ES-I3 (cell line): ENCODE results near the gene TAMALIN.

Source experiments
- H3K36me3 ChIP-seq: 2 replicates; pipeline ENCODE4 v1.6.1; 2013; ENCODE audit warnings: mild to moderate bottlenecking, low read length, control low read depth, moderate library complexity; ENCODE audit not compliant: insufficient read depth
- H3K4me1 ChIP-seq: 2 replicates; pipeline ENCODE4 v1.6.1; 2013; ENCODE audit warnings: mild to moderate bottlenecking, control low read depth, low read length; ENCODE audit not compliant: insufficient read depth
- H3K9ac ChIP-seq: 2 replicates; pipeline ENCODE4 v1.6.1; 2013; ENCODE audit warnings: low read depth, mild to moderate bottlenecking, low read length, moderate library complexity
- H3K9me3 ChIP-seq: 2 replicates; pipeline ENCODE4 v1.6.1; 2013; ENCODE audit warnings: mild to moderate bottlenecking, low read length, moderate library complexity; ENCODE audit not compliant: control insufficient read depth, insufficient read depth

The TAMALIN gene

GRCh38 chr12:52027085-52027843 lies 20.5 kb downstream of the TAMALIN start:
- Histone ChIP-seq H3K9me3 (no peaks in the 10 kb centered on the region), H3K9ac (no peak overlapping the region), H3K4me1 (peaks cover 9% of the 10 kb centered on the region; the same call in 1 of the 2 replicates), H3K36me3 (no peaks in the 10 kb centered on the region)

- Histone ChIP-seq H3K4me1 (0 out of 2 replicates have a peak, but pooled peaks cover 6% of the 10 kb centered on the region), H3K9me3 (no peaks in the 10 kb centered on the region), H3K9ac (no peak overlapping the region), H3K36me3 (no peaks in the 10 kb centered on the region)
Observed at GRCh38 chr12:52029685-52030084, 22.9 kb downstream of the TAMALIN start.

GRCh38 chr12:52032446-52032803 lies 25.7 kb downstream of the TAMALIN start:
- Histone ChIP-seq H3K9me3 (no peaks in the 10 kb centered on the region), H3K36me3 (no peaks in the 10 kb centered on the region), H3K9ac (peak overlapping the region; percentile 34; the same call in 1 of the 2 replicates), H3K4me1 (peaks cover 8% of the 10 kb centered on the region)

GRCh38 chr12:52032804-52033445 lies 26.2 kb downstream of the TAMALIN start:
- no peaks in the 10 kb centered on the region for H3K36me3 ChIP-seq
- peak overlapping the region; percentile 77 for H3K9ac ChIP-seq
- no peaks in the 10 kb centered on the region for H3K9me3 ChIP-seq
- peaks cover 8% of the 10 kb centered on the region for H3K4me1 ChIP-seq

- Histone ChIP-seq H3K9ac (peak overlapping the region; percentile 77), H3K9me3 (no peaks in the 10 kb centered on the region), H3K36me3 (no peaks in the 10 kb centered on the region), H3K4me1 (peaks cover 8% of the 10 kb centered on the region)
Observed at GRCh38 chr12:52033446-52034140, 26.8 kb downstream of the TAMALIN start.

GRCh38 chr12:52035190-52035589 lies 28.4 kb downstream of the TAMALIN start:
- H3K4me1 ChIP-seq = peaks cover 8% of the 10 kb centered on the region
- H3K9ac ChIP-seq = no peak overlapping the region

GRCh38 chr12:52035926-52036325 lies 29.2 kb downstream of the TAMALIN start:
- no peaks in the 10 kb centered on the region for H3K36me3 ChIP-seq
- H3K9me3 ChIP-seq = no peaks in the 10 kb centered on the region
- peaks cover 8% of the 10 kb centered on the region for H3K4me1 ChIP-seq
- H3K9ac ChIP-seq = no peak overlapping the region

More at GRCh38 chr12:52035190-52035589, 28.4 kb downstream of the TAMALIN start:
- H3K36me3 ChIP-seq = no peaks in the 10 kb centered on the region
- no peaks in the 10 kb centered on the region for H3K9me3 ChIP-seq

GRCh38 chr12:52036587-52037171 lies 29.9 kb downstream of the TAMALIN start:
- H3K9me3 ChIP-seq = no peaks in the 10 kb centered on the region
- H3K9ac ChIP-seq = peak overlapping the region; percentile 60; the same call in 1 of the 2 replicates
- H3K4me1 ChIP-seq = peaks cover 13% of the 10 kb centered on the region
- H3K36me3 ChIP-seq = no peaks in the 10 kb centered on the region

GRCh38 chr12:52037248-52037861 lies 30.6 kb downstream of the TAMALIN start:
- no peaks in the 10 kb centered on the region for H3K36me3 ChIP-seq
- no peaks in the 10 kb centered on the region for H3K9me3 ChIP-seq
- H3K9ac ChIP-seq = peak overlapping the region; percentile 79
- H3K4me1 ChIP-seq = peaks cover 12% of the 10 kb centered on the region

GRCh38 chr12:52038447-52038846 lies 31.7 kb downstream of the TAMALIN start:
- Histone ChIP-seq H3K9ac (no peak overlapping the region), H3K4me1 (peaks cover 10% of the 10 kb centered on the region), H3K9me3 (no peaks in the 10 kb centered on the region), H3K36me3 (no peaks in the 10 kb centered on the region; the same call in 1 of the 2 replicates)

- no peak overlapping the region for H3K9ac ChIP-seq
- no peaks in the 10 kb centered on the region; the same call in 1 of the 2 replicates for H3K36me3 ChIP-seq
- H3K9me3 ChIP-seq = no peaks in the 10 kb centered on the region
- H3K4me1 ChIP-seq = peaks cover 9% of the 10 kb centered on the region
Observed at GRCh38 chr12:52041035-52041434, 34.3 kb downstream of the TAMALIN start.

- H3K9me3 ChIP-seq = no peaks in the 10 kb centered on the region
- peaks cover 5% of the 10 kb centered on the region; the same call in 1 of the 2 replicates for H3K4me1 ChIP-seq
- H3K36me3 ChIP-seq = no peaks in the 10 kb centered on the region; the same call in 1 of the 2 replicates
- H3K9ac ChIP-seq = no peak overlapping the region
Observed at GRCh38 chr12:52041695-52042123, 35.0 kb downstream of the TAMALIN start.

GRCh38 chr12:52042706-52043385 lies 36.1 kb downstream of the TAMALIN start:
- H3K36me3 ChIP-seq = no peaks in the 10 kb centered on the region; the same call in 1 of the 2 replicates
- H3K9me3 ChIP-seq = no peaks in the 10 kb centered on the region
- peaks cover 5% of the 10 kb centered on the region; the same call in 1 of the 2 replicates for H3K4me1 ChIP-seq
- no peak overlapping the region for H3K9ac ChIP-seq
